C4-2B (cell line): ENCODE measurements around the gene SSC5D.

ENCODE experiments used
- CTCF ChIP-seq: fragments of 450-650 bp; conservative IDR thresholded peaks from 2 replicates; pipeline ENCODE4 v1.5.1; 2017; ENCODE audit warnings: mild to moderate bottlenecking
- ZFX ChIP-seq: fragments of 450-650 bp; IDR thresholded peaks from 2 replicates; pipeline ENCODE4 v1.6.1; 2017

- TF ChIP-seq CTCF (no peak), ZFX (no peak)
These were observed 5.1 kb upstream of the SSC5D start for GRCh38 chr19:55482967-55483705.
